DMS153 treated with DMSO at 0.1 percent for 48 hours (cell line): ENCODE measurements around the gene CPT1A.

ENCODE experiments used
- DNase-seq: peaks from one replicate; lab custom pipeline; 2025; ENCODE audit not compliant: unreplicated experiment; lab: John Stamatoyannopoulos, UW

The CPT1A gene

GRCh38 chr11:68714060-68714856, 127.5 kb downstream of the CPT1A start:
- no peak for DNase-seq

DNA sequence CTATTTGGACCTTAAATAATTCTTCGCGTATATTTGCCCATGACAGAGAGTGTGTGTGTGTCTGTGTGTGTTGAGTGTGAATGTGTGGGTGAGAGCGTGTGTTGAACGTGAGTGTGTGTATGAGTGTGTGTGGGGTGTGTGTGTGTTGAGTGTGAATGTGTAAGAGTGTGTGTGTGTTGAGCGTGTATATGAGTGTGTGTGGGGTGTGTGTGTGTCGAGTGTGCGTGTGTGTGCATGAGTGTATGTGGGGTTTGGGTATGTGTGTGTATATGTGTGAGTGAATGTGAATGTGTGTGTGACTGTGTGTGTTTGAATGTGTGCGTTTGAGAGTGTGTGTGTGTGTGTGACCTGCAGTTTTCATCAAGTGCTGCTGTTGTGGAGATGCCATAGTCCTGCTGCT, 130.6 kb downstream of the CPT1A start:
- DNase-seq = no peak

- DNase-seq = no peak
Measured at GRCh38 chr11:68710409-68710808, 131.3 kb downstream of the CPT1A start.

DNA sequence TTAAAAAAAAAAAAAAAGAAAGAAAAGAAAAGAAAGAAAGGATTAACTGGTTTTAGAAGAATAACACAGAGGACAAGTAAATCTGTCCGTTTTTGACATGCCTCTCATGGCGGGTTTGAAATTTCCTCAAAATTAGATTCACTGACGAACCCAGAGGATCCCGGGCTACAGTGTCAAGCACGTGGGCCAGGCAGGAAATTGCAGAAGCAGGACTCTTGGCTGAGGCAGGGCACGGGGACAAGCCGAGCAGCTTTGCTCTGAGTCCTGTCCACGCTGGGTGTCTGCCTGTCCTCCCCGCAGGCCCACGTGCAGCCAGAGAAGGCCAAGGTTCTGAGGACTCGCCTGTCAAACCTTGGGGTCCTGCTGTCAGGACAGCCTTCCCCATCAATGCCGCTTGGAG, 132.7 kb downstream of the CPT1A start:
- DNase-seq = no peak

- no peak for DNase-seq
Measured at GRCh38 chr11:68707527-68707926, 134.2 kb downstream of the CPT1A start.

- DNase-seq = no peak
Measured at GRCh38 chr11:68704887-68705286, 136.8 kb downstream of the CPT1A start.
